HUES48 (cell line): ENCODE results near the gene ZNF155.

Experiments
- H3K27ac ChIP-seq: one replicate; pipeline ENCODE4 v1.7.0; 2013; ENCODE audit warnings: low read depth, low read length, inconsistent platforms
- H3K27me3 ChIP-seq: 2 replicates; pipeline ENCODE4 v1.6.1; 2013; ENCODE audit warnings: mild to moderate bottlenecking, low read length; ENCODE audit not compliant: control insufficient read depth, insufficient read depth
- H3K36me3 ChIP-seq: 2 replicates; pipeline ENCODE4 v1.6.1; 2013; ENCODE audit warnings: low read length; ENCODE audit not compliant: control insufficient read depth, insufficient read depth
- H3K4me1 ChIP-seq: 2 replicates; pipeline ENCODE4 v1.6.1; 2013; ENCODE audit warnings: mild to moderate bottlenecking, low read length; ENCODE audit not compliant: control insufficient read depth, insufficient read depth
- H3K4me3 ChIP-seq: 2 replicates; pipeline ENCODE4 v1.5.1; 2013; ENCODE audit warnings: mild to moderate bottlenecking, low read depth, low read length
- H3K9ac ChIP-seq: 2 replicates; pipeline ENCODE4 v1.6.1; 2013; ENCODE audit warnings: mild to moderate bottlenecking, low read depth, low read length, moderate library complexity
- H3K9me3 ChIP-seq: 2 replicates; pipeline ENCODE4 v1.6.1; 2013; ENCODE audit warnings: low read length; ENCODE audit not compliant: control insufficient read depth, insufficient read depth

Gene ZNF155

DNA sequence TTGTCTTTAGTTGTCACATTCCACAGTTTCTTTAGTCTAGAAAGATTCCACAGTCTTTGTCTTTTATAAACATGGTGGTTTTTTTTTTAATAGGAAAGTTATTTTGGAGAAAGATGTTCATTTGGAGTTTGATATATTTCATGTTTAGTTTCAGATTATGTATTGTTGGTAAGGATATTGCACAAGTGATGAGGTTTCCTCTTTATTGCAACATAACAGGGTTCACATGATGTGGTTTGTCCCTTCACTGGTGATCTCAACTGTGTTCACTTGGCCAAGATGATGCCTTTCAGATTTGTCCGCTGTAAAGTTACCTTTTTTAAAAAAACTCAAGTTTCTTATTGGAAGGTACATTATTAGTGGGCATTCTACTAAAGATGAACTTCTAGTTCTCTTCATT lies 22.0 kb downstream of the ZNF155 start:
- H3K9me3 ChIP-seq = peaks cover 26% of the 10 kb centered on the region

DNA sequence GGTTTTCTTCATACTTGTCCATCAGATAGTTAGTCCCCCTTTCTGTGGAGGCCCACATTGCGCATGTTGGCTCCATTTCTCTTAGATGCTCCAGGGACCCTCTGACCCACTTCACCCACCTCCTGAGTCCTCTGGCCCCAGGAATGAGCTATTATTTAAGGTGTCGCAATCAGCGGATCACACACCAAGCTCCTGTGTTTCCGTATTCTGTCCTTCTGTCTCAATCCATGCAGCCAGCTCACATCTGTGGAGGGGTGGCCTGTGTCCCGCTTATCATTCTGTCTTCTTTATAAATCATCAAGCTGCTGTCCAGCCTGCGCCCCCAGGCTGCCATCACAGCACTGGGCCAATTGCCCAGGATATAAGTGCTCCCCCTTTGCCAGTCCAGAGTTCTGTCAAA lies 23.5 kb downstream of the ZNF155 start:
- Histone ChIP-seq H3K4me1 (peaks cover 5% of the 10 kb centered on the region; the same call in 1 of the 2 replicates), H3K36me3 (peaks cover 39% of the 10 kb centered on the region), H3K27me3 (no peaks in the 10 kb centered on the region), H3K9ac (no peak overlapping the region), H3K9me3 (peaks cover 34% of the 10 kb centered on the region), H3K4me3 (no peak overlapping the region), H3K27ac (no peak overlapping the region)

More for the DNA sequence above, 22.0 kb downstream of the ZNF155 start:
- H3K4me1 ChIP-seq = peaks cover 5% of the 10 kb centered on the region; the same call in 1 of the 2 replicates
- no peaks in the 10 kb centered on the region for H3K27me3 ChIP-seq
- no peak overlapping the region for H3K9ac ChIP-seq
- H3K36me3 ChIP-seq = peaks cover 35% of the 10 kb centered on the region
- H3K27ac ChIP-seq = no peak overlapping the region
- H3K4me3 ChIP-seq = no peak overlapping the region

DNA sequence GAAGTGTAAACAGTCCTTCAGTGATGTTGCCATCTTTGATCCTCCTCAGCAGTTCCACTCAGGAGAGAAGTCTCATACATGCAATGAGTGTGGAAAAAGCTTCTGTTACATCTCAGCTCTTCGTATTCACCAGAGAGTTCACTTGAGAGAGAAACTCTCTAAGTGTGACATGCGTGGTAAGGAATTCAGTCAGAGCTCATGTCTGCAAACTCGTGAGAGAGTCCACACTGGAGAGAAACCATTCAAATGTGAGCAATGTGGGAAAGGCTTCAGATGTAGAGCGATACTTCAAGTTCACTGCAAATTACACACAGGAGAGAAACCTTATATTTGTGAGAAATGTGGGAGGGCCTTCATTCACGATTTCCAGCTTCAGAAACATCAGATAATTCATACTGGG lies 26.5 kb downstream of the ZNF155 start:
- Histone ChIP-seq H3K27me3 (no peaks in the 10 kb centered on the region), H3K4me1 (no peaks in the 10 kb centered on the region), H3K36me3 (peaks cover 39% of the 10 kb centered on the region), H3K9me3 (peaks cover 34% of the 10 kb centered on the region), H3K4me3 (no peak overlapping the region), H3K27ac (no peak overlapping the region), H3K9ac (no peak overlapping the region)

DNA sequence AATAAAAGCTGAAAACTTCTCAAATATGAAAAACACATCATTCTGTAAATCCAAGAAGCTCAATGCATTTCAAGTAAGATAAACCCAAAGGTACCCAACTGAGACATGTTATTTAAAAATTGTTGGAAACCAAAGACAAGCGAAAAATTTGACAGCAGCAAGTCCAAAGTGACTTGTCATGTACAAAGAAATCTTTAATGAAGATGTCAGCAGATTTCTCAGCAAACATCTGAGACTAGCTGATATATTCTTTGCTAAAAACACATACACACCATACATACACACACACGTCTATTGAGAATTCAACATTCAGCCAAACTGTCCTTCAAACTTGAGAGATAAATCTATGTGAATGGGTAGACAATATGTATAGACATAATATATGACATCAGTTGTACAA lies 35.5 kb downstream of the ZNF155 start:
- Histone ChIP-seq H3K9me3 (peaks cover 5% of the 10 kb centered on the region; the same call in 1 of the 2 replicates), H3K4me1 (no peaks in the 10 kb centered on the region), H3K36me3 (no peaks in the 10 kb centered on the region), H3K27me3 (no peaks in the 10 kb centered on the region; the same call in 1 of the 2 replicates), H3K9ac (no peak overlapping the region), H3K4me3 (no peak overlapping the region), H3K27ac (no peak overlapping the region)

DNA sequence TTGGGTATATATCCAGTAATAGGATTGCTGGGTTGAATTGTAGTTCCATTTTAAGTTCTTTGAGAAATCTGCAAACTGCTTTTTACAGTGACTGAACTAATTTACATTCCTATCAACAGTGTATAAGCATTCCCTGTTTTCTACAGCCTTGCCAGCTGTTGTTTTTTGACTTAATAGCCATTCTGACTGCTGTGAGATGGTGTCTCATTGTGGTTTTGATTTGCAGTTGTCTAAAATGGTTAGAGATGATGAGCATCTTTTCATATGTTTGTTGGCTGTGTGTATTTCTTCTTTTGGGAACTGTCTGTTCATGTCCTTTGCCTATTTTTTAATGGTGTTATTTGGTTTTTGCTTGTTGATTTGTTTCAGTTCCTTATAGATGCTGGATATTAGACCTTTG lies 37.2 kb downstream of the ZNF155 start:
- Histone ChIP-seq H3K4me1 (0 out of 2 replicates have a peak, but pooled peaks cover 5% of the 10 kb centered on the region), H3K36me3 (no peaks in the 10 kb centered on the region), H3K4me3 (no peak overlapping the region), H3K9me3 (0 out of 2 replicates have a peak, but pooled peaks cover 5% of the 10 kb centered on the region), H3K9ac (no peak overlapping the region), H3K27me3 (no peaks in the 10 kb centered on the region; the same call in 1 of the 2 replicates), H3K27ac (no peak overlapping the region)

DNA sequence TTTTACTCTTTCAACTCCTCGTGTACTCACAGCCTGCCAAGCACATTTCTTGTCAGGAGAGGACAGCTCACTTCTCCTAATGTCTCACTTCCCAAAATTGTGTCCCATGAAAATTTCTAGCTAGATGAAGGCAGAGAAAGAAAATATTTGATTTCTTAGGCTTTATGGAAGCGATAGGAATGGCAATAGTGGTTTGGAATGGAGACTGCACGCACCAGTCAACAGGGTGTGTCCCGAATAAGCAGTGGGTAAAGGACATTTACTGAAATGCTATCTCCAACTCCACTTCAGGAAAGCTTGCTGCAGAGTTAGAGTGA lies 40.9 kb downstream of the ZNF155 start:
- H3K9ac ChIP-seq = peak overlapping the region; percentile 72; the same call in 1 of the 2 replicates

DNA sequence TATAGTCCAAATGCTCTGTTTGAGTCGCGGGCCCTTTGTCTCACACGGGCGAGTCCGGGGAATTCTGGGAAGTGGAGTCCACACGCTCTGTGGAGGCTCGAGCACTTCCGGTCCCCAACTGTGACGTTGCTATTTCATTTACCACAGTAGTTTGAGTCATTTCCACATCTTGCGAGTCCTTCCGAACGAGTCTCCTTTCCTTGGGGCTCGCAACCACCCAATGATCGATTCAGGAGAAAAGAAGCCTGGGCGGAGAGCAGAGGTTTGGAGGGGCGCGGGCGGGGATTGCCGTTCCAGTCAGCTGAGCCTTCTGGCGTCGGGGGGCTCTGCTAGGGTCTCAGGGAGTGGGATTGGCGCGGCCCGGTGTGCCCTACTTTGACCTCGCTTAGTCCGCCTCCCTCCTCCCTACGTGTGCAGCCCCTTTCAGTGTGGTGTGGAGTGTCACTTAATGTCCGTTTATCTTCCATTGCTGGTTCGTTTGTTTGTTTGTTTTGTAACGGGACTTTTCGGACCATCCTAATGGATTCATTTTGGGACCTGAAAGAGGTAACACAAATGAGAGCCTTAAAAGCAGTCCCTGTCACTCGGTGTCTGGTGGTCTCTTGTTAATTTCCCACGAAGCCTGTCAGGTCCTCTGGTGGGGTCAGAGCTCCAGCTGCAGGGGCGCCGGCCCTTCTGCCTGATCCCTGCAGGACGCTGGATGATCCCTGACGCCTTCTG lies 41.4 kb downstream of the ZNF155 start, which contains the start of gene ZNF222:
TSS of gene ZNF222 (plus strand) at position 163 of the 720 bp plus-strand sequence. CDS start at position 221, 58 bp downstream.
- Histone ChIP-seq H3K27ac (no peak within 1 kb of the TSS), H3K4me1 (0 out of 2 replicates have a peak, but pooled peaks cover 5% of the 10 kb centered on the region), H3K4me3 (peak within 1 kb of the TSS; percentile 91), H3K9ac (peak within 1 kb of the TSS; percentile 72), H3K27me3 (no peaks in the 10 kb centered on the region; the same call in 1 of the 2 replicates), H3K36me3 (peaks cover 35% of the 10 kb centered on the region), H3K9me3 (no peaks in the 10 kb centered on the region; the same call in 1 of the 2 replicates)

More for the DNA sequence above, 40.9 kb downstream of the ZNF155 start:
- H3K27ac ChIP-seq = no peak overlapping the region
- H3K4me3 ChIP-seq = peak overlapping the region; percentile 91
- peaks cover 32% of the 10 kb centered on the region for H3K36me3 ChIP-seq
- H3K27me3 ChIP-seq = no peaks in the 10 kb centered on the region; the same call in 1 of the 2 replicates
- no peaks in the 10 kb centered on the region for H3K9me3 ChIP-seq
- H3K4me1 ChIP-seq = 0 out of 2 replicates have a peak, but pooled peaks cover 5% of the 10 kb centered on the region

DNA sequence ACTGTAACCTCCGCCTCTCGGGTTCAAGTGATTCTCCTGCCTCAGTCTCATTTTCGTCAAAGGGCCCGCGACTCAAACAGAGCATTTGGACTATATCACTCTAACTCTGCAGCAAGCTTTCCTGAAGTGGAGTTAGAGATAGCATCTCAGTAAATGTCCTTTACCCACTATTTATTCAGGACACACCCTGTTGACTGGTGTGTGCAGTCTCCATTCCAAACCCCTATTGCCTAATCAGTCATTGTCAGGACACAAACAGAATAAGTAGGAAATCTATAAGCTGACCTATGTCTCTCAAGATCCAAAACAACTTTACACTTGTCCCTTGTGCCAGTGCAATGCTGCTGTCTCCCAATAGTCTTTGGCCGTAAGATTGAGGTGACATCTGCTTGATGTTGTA lies 42.6 kb downstream of the ZNF155 start:
- Histone ChIP-seq H3K4me3 (no peak overlapping the region), H3K9me3 (peaks cover 8% of the 10 kb centered on the region), H3K36me3 (peaks cover 46% of the 10 kb centered on the region), H3K4me1 (0 out of 2 replicates have a peak, but pooled peaks cover 5% of the 10 kb centered on the region), H3K27ac (no peak overlapping the region), H3K9ac (no peak overlapping the region), H3K27me3 (no peaks in the 10 kb centered on the region; the same call in 1 of the 2 replicates)

DNA sequence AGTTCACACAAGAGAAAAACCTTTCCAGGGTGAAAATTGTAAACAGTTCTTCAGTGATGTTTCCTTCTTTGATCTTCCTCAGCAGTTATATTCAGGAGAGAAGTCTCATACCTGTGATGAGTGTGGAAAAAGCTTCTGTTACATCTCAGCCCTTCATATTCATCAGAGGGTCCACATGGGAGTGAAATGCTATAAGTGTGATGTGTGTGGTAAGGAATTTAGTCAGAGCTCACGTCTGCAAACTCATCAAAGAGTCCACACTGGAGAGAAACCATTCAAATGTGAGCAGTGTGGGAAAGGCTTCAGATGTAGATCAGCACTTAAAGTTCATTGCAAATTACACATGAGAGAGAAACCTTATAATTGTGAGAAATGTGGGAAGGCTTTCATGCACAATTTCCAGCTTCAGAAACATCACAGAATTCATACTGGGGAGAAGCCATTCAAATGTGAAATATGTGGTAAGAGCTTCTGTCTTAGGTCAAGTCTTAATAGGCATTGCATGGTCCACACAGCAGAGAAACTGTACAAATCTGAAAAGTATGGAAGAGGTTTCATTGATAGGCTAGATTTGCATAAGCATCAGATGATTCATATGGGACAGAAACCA lies 48.1 kb downstream of the ZNF155 start:
- Histone ChIP-seq H3K27me3 (no peaks in the 10 kb centered on the region), H3K36me3 (peaks cover 53% of the 10 kb centered on the region), H3K9ac (no peak overlapping the region), H3K4me3 (no peak overlapping the region), H3K27ac (no peak overlapping the region), H3K4me1 (no peaks in the 10 kb centered on the region), H3K9me3 (peaks cover 30% of the 10 kb centered on the region)

DNA sequence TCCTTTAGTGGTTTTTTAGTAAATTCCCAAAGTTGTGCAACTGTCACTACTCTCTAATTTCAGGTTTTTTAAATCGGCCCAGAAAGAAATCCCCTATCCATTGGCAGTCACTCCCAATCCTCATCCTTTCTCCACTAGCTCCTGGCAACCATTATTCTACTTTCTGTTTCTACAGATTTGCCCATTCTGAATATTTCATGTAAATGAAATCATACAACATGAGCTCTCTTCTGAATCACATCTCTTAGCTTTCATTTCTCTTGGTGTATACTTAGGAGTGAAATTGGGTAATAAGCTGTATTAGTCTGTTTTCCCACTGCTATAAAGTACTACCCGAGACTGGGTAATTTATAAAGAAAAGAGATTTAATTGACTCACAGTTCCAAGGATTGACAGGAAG lies 58.2 kb downstream of the ZNF155 start:
- Histone ChIP-seq H3K27ac (no peak overlapping the region), H3K27me3 (no peaks in the 10 kb centered on the region), H3K9me3 (peaks cover 12% of the 10 kb centered on the region; the same call in 1 of the 2 replicates), H3K4me3 (no peak overlapping the region), H3K9ac (no peak overlapping the region), H3K36me3 (no peaks in the 10 kb centered on the region), H3K4me1 (no peaks in the 10 kb centered on the region)
